GM12891 (cell line): ENCODE data around the gene NOTCH2.

Source experiments
- PAX5 ChIP-seq: IDR thresholded peaks from 2 replicates; pipeline ENCODE4 v1.6.1; 2011; ENCODE audit warnings: low read length, moderate library complexity, mild to moderate bottlenecking; ENCODE audit not compliant: insufficient read depth, severe bottlenecking
- POLR2A ChIP-seq: IDR thresholded peaks from 2 replicates; pipeline ENCODE4 v1.6.1; 2011; ENCODE audit warnings: low read depth, low read length, control low read depth
- POLR2AphosphoS5 ChIP-seq: IDR thresholded peaks from 2 replicates; pipeline ENCODE4 v1.6.1; 2011; ENCODE audit warnings: low read depth, low read length, control low read depth
- SPI1 ChIP-seq: IDR thresholded peaks from 2 replicates; pipeline ENCODE4 v1.6.1; 2011; ENCODE audit warnings: low read depth, low read length, control low read depth
- TAF1 ChIP-seq: IDR thresholded peaks from 2 replicates; pipeline ENCODE4 v1.6.1; 2011; ENCODE audit warnings: low read depth, low read length, control low read depth

DNA sequence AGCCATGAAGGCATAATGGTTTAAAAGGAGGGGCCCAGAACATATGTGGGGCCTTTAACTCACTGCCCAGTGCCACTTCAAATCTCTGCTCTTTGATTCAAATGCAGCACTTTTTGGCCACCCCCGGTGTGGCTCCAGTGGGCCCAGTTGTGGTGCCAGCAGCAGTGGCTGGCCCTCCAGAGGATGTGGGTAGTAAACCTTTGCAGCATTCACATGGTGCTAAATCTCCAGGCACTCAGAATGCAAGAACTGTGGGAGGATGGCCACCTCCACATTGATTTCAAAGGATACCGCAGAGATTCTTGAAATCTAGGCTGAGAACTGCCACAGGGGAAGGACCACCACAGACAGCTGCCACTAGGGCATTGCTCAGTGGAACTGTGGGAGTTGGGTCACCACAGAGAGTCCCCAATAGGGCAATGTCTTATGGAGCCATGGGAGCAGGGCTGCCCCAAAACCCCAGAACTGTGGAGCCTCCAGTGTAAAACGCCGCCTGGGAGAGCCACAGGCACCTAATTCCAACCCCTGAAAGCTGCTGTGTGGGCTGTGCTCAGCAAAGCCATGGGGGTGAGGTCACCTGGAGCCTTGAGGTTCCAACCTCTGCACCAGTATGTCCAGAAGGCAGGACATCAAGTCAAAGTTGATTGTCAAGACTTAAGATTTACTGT, 166.6 kb downstream of the NOTCH2 start:
- TF ChIP-seq SPI1 = no peak
- TF ChIP-seq TAF1 = no peak
- no peak for TF ChIP-seq POLR2AphosphoS5
- TF ChIP-seq POLR2A = no peak
- no peak for TF ChIP-seq PAX5
